Activated CD4-positive, alpha-beta memory T cell treated with anti-CD3 and anti-CD28 coated beads, Interleukin-2, amount 10 ng/mL, durations not matched to agents 7 days and 5 days (primary cell): ENCODE data around the gene ANKRD7. TPM values are rescaled to one million over a fixed set of nuclear protein-coding genes. Genes with fewer than 3 reads are reported as not detected.

Experiments used
- CTCF ChIA-PET: fragments of 350-600 bp; sonication (Branson Sonifier 250); formaldehyde crosslinking; loops from one replicate; lab custom pipeline; 2021; ENCODE audit warnings: antibody characterized with exemption, inconsistent platforms; lab: Charles Lee
- POLR2A ChIA-PET: fragments of 350-600 bp; sonication (Branson Sonifier 250); formaldehyde crosslinking; loops from one replicate; lab custom pipeline; 2021; ENCODE audit warnings: antibody characterized with exemption; lab: Charles Lee
- DNase-seq: peaks from one replicate; pipeline ENCODE4 v3.0.0-alpha.2; 2020
- H3K27ac Mint-ChIP-seq: one replicate; pipeline ENCODE4 v1.8.0; 2021; ENCODE audit warnings: mild to moderate bottlenecking, mixed read lengths
- H3K27me3 Mint-ChIP-seq: one replicate; pipeline ENCODE4 v1.8.0; 2021; ENCODE audit warnings: mixed read lengths
- H3K36me3 Mint-ChIP-seq: one replicate; pipeline ENCODE4 v1.8.0; 2021; ENCODE audit warnings: low read depth, mixed read lengths
- H3K4me1 Mint-ChIP-seq: one replicate; pipeline ENCODE4 v1.8.0; 2021; ENCODE audit warnings: mixed read lengths
- H3K4me3 Mint-ChIP-seq: one replicate; pipeline ENCODE4 v1.8.0; 2021; ENCODE audit warnings: mild to moderate bottlenecking, mixed read lengths
- H3K9me3 Mint-ChIP-seq: one replicate; pipeline ENCODE4 v1.8.0; 2021; ENCODE audit warnings: mixed read lengths
- total RNA-seq, 2 experiments: library from RNA; stranded (reverse); gene quantifications; one replicate each; pipeline ENCODE4 v1.2.3, GENCODE V29; 2021

ANKRD7 gene
- total RNA-seq, 2 experiments from 2014 or later, result not detected

GRCh38 chr7:118245267-118246040, 20.9 kb downstream of the ANKRD7 start:
- ChIA-PET CTCF (no interaction called here), POLR2A (no interaction called here)
- no peaks in the 10 kb centered on the region for H3K36me3 Mint-ChIP-seq
- no peaks in the 10 kb centered on the region for H3K9me3 Mint-ChIP-seq
- H3K27me3 Mint-ChIP-seq, result peaks cover 3% of the 10 kb centered on the region
- no peak overlapping the region for H3K4me3 Mint-ChIP-seq
- no peak for DNase-seq
- no peak overlapping the region for H3K27ac Mint-ChIP-seq
- H3K4me1 Mint-ChIP-seq, result no peaks in the 10 kb centered on the region

GRCh38 chr7:118250860-118251494, 26.5 kb downstream of the ANKRD7 start:
- DNase-seq, result no peak
- Mint-ChIP-seq H3K36me3 (no peaks in the 10 kb centered on the region), H3K9me3 (no peaks in the 10 kb centered on the region), H3K27ac (no peak overlapping the region), H3K27me3 (peaks cover 4% of the 10 kb centered on the region), H3K4me1 (no peaks in the 10 kb centered on the region), H3K4me3 (no peak overlapping the region)
- ChIA-PET POLR2A (no interaction called here), CTCF (interaction anchor here (1.1 kb wide), 1 partner anchor 10 kb away, joined by 3 read pairs; no protein-coding TSS in a partner anchor)

- no peak overlapping the region for H3K27ac Mint-ChIP-seq
- ChIA-PET POLR2A (no interaction called here), CTCF (interaction anchor here (1.1 kb wide), 1 partner anchor 11 kb away, joined by 3 read pairs; no protein-coding TSS in a partner anchor)
- no peaks in the 10 kb centered on the region for H3K4me1 Mint-ChIP-seq
- no peaks in the 10 kb centered on the region for H3K9me3 Mint-ChIP-seq
- H3K36me3 Mint-ChIP-seq, result no peaks in the 10 kb centered on the region
- peaks cover 4% of the 10 kb centered on the region for H3K27me3 Mint-ChIP-seq
- no peak for DNase-seq
- H3K4me3 Mint-ChIP-seq, result no peak overlapping the region
Observed at GRCh38 chr7:118252087-118252486, 27.6 kb downstream of the ANKRD7 start.

GRCh38 chr7:118259115-118259514, 34.6 kb downstream of the ANKRD7 start:
- Mint-ChIP-seq H3K27me3 (peaks cover 3% of the 10 kb centered on the region), H3K9me3 (no peaks in the 10 kb centered on the region), H3K27ac (no peak overlapping the region), H3K4me1 (no peaks in the 10 kb centered on the region), H3K4me3 (no peak overlapping the region), H3K36me3 (no peaks in the 10 kb centered on the region)
- POLR2A ChIA-PET, result no interaction called here
- CTCF ChIA-PET, result interaction anchor here (1.8 kb wide), 1 partner anchor 917 kb away, joined by 11 read pairs; no protein-coding TSS in a partner anchor
- DNase-seq, result no peak

GRCh38 chr7:118264836-118265235, 40.3 kb downstream of the ANKRD7 start:
- no peaks in the 10 kb centered on the region for H3K36me3 Mint-ChIP-seq
- peaks cover 16% of the 10 kb centered on the region for H3K27me3 Mint-ChIP-seq
- ChIA-PET POLR2A (no interaction called here), CTCF (no interaction called here)
- no peak overlapping the region for H3K4me3 Mint-ChIP-seq
- H3K27ac Mint-ChIP-seq, result no peak overlapping the region
- no peaks in the 10 kb centered on the region for H3K9me3 Mint-ChIP-seq
- no peaks in the 10 kb centered on the region for H3K4me1 Mint-ChIP-seq
- DNase-seq, result no peak

- no peak for DNase-seq
- Mint-ChIP-seq H3K4me3 (no peak overlapping the region), H3K4me1 (no peaks in the 10 kb centered on the region), H3K27ac (no peak overlapping the region), H3K9me3 (no peaks in the 10 kb centered on the region), H3K27me3 (peaks cover 49% of the 10 kb centered on the region), H3K36me3 (peaks cover 3% of the 10 kb centered on the region)
- CTCF ChIA-PET, result no interaction called here
- POLR2A ChIA-PET, result no interaction called here
Observed at GRCh38 chr7:118280319-118281012, 56.0 kb downstream of the ANKRD7 start.

GRCh38 chr7:118281196-118281595, 56.7 kb downstream of the ANKRD7 start:
- H3K27ac Mint-ChIP-seq, result no peak overlapping the region
- no peak for DNase-seq
- peaks cover 48% of the 10 kb centered on the region for H3K27me3 Mint-ChIP-seq
- peaks cover 3% of the 10 kb centered on the region for H3K36me3 Mint-ChIP-seq
- ChIA-PET POLR2A (no interaction called here), CTCF (no interaction called here)
- H3K4me1 Mint-ChIP-seq, result no peaks in the 10 kb centered on the region
- no peak overlapping the region for H3K4me3 Mint-ChIP-seq
- no peaks in the 10 kb centered on the region for H3K9me3 Mint-ChIP-seq

- Mint-ChIP-seq H3K36me3 (peaks cover 25% of the 10 kb centered on the region), H3K27me3 (peaks cover 54% of the 10 kb centered on the region), H3K4me1 (peaks cover 28% of the 10 kb centered on the region), H3K4me3 (no peak overlapping the region), H3K9me3 (peaks cover 13% of the 10 kb centered on the region), H3K27ac (no peak overlapping the region)
- POLR2A ChIA-PET, result no interaction called here
- no peak for DNase-seq
- CTCF ChIA-PET, result no interaction called here
Observed at GRCh38 chr7:118285358-118285757, 60.9 kb downstream of the ANKRD7 start.

- Mint-ChIP-seq H3K27ac (no peak overlapping the region), H3K36me3 (peaks cover 27% of the 10 kb centered on the region), H3K27me3 (peaks cover 46% of the 10 kb centered on the region), H3K4me1 (peaks cover 28% of the 10 kb centered on the region), H3K9me3 (peaks cover 13% of the 10 kb centered on the region), H3K4me3 (no peak overlapping the region)
- CTCF ChIA-PET, result no interaction called here
- DNase-seq, result no peak
- POLR2A ChIA-PET, result no interaction called here
Observed at GRCh38 chr7:118286131-118286530, 61.6 kb downstream of the ANKRD7 start.

GRCh38 chr7:118288098-118288497, 63.6 kb downstream of the ANKRD7 start:
- Mint-ChIP-seq H3K27me3 (peaks cover 38% of the 10 kb centered on the region), H3K36me3 (peaks cover 31% of the 10 kb centered on the region), H3K4me1 (peaks cover 28% of the 10 kb centered on the region), H3K27ac (peak overlapping the region; percentile 68), H3K9me3 (peaks cover 16% of the 10 kb centered on the region), H3K4me3 (peak overlapping the region; percentile 50)
- CTCF ChIA-PET, result no interaction called here
- DNase-seq, result no peak
- POLR2A ChIA-PET, result no interaction called here

- Mint-ChIP-seq H3K4me3 (no peak overlapping the region), H3K27ac (no peak overlapping the region), H3K4me1 (peaks cover 28% of the 10 kb centered on the region), H3K9me3 (peaks cover 16% of the 10 kb centered on the region), H3K36me3 (peaks cover 31% of the 10 kb centered on the region), H3K27me3 (peaks cover 41% of the 10 kb centered on the region)
- no peak for DNase-seq
- CTCF ChIA-PET, result no interaction called here
- POLR2A ChIA-PET, result no interaction called here
Observed at GRCh38 chr7:118289476-118289875, 65.0 kb downstream of the ANKRD7 start.
